Measurements from ENCODE around the gene FAM229A.

Gene FAM229A

DNA sequence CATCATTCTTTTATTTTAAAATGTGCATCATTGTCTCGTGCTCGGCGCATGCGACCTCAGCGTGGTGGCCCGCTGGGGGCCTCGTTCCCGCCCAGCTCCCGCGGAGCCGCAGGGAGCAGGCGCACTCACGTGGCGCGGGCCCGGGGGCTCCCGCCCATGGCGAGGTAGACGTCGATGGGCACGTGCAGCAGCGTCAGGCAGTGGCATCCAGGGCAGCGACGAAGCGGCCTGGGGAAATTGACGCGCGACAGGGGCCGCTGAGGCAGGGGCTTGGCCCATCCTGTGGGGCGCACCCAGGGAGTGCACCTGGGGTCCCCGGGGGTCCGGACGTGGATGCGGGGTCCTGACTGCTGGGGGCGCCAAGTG lies 994 bp downstream of the FAM229A start:
- TF ChIP-seq, protein P1, sequence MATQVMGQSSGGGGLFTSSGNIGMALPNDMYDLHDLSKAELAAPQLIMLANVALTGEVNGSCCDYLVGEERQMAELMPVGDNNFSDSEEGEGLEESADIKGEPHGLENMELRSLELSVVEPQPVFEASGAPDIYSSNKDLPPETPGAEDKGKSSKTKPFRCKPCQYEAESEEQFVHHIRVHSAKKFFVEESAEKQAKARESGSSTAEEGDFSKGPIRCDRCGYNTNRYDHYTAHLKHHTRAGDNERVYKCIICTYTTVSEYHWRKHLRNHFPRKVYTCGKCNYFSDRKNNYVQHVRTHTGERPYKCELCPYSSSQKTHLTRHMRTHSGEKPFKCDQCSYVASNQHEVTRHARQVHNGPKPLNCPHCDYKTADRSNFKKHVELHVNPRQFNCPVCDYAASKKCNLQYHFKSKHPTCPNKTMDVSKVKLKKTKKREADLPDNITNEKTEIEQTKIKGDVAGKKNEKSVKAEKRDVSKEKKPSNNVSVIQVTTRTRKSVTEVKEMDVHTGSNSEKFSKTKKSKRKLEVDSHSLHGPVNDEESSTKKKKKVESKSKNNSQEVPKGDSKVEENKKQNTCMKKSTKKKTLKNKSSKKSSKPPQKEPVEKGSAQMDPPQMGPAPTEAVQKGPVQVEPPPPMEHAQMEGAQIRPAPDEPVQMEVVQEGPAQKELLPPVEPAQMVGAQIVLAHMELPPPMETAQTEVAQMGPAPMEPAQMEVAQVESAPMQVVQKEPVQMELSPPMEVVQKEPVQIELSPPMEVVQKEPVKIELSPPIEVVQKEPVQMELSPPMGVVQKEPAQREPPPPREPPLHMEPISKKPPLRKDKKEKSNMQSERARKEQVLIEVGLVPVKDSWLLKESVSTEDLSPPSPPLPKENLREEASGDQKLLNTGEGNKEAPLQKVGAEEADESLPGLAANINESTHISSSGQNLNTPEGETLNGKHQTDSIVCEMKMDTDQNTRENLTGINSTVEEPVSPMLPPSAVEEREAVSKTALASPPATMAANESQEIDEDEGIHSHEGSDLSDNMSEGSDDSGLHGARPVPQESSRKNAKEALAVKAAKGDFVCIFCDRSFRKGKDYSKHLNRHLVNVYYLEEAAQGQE (IDR thresholded peaks at IDR 0.05; ENCODE audit: low read depth), result no peak
- TF ChIP-seq RAD21 (IDR thresholded peaks at IDR 0.05; ENCODE audit: low read depth) (no peak), FOXM1 (IDR thresholded peaks at IDR 0.05; ENCODE audit: borderline replicate concordance, low read depth) (no peak), NFIC (IDR thresholded peaks at IDR 0.05) (no peak)

DNA sequence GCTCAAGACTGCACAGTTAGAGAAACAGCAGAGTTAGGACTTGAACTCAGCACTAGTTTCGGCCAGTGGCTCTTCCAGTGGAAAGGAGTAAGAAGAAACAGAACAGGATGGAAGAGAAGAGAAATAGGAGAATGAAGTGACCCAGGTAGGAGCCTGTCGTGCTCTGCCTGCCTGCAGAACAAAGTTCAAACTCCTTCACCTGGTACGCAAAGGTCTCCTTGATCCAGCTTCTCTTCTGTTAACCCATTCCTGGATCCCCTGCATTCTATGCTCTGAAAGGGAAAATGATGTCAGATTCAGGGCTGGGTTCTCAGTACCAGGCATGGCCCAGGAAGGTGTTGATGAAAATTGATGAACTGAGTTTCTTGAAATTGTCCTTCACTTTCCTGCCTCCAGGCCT lies 3.9 kb downstream of the FAM229A start:
- TF ChIP-seq TAF1 (IDR thresholded peaks at IDR 0.05; ENCODE audit: low read depth), result no peak
- no peak for TF ChIP-seq YY1 (IDR thresholded peaks at IDR 0.05; ENCODE audit: low read depth)
- no peak for TF ChIP-seq EGR1 (IDR thresholded peaks at IDR 0.05)
- no peak for TF ChIP-seq CEBPB (IDR thresholded peaks at IDR 0.05)
- no peak for TF ChIP-seq NFIC (IDR thresholded peaks at IDR 0.05)
- TF ChIP-seq FOXM1 (IDR thresholded peaks at IDR 0.05; ENCODE audit: borderline replicate concordance, low read depth), result no peak
- no peak for TF ChIP-seq TCF12 (IDR thresholded peaks at IDR 0.05; ENCODE audit: low read depth)
- no peak for TF ChIP-seq RAD21 (IDR thresholded peaks at IDR 0.05; ENCODE audit: low read depth)
- no peak for TF ChIP-seq TEAD4 (IDR thresholded peaks at IDR 0.05)
- no peak for TF ChIP-seq CREB1 (IDR thresholded peaks at IDR 0.05; ENCODE audit: low read depth)
- TF ChIP-seq, protein P1 (IDR thresholded peaks at IDR 0.05; ENCODE audit: low read depth), result no peak
- TF ChIP-seq, protein P2, sequence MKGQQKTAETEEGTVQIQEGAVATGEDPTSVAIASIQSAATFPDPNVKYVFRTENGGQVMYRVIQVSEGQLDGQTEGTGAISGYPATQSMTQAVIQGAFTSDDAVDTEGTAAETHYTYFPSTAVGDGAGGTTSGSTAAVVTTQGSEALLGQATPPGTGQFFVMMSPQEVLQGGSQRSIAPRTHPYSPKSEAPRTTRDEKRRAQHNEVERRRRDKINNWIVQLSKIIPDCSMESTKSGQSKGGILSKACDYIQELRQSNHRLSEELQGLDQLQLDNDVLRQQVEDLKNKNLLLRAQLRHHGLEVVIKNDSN (IDR thresholded peaks at IDR 0.05), result no peak
- TF ChIP-seq, protein P3, sequence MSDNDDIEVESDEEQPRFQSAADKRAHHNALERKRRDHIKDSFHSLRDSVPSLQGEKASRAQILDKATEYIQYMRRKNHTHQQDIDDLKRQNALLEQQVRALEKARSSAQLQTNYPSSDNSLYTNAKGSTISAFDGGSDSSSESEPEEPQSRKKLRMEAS (IDR thresholded peaks at IDR 0.05), result no peak

DNA sequence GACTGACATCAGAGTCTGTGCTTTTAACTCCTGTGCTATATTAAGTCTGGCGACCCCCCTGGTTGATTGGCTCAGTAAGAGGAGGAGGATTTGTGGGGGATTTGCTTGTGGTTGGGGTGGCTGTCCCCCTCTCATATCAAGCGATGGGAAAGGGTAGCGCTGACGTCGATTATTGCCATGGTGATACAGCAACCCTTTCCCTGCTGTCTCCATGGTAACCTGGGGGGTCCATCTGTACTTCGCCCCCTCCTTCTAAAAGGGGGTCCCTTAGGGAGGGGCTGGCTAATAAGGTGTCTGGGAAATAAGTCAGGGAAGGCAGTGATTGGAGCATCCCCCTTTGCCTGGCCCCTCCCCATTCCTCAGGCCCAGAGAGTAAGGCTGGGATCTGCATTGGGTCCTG lies 4.7 kb downstream of the FAM229A start:
- TF ChIP-seq TCF12 (IDR thresholded peaks at IDR 0.05; ENCODE audit: low read depth), result no peak
- no peak for TF ChIP-seq NFIC (IDR thresholded peaks at IDR 0.05)
- TF ChIP-seq ZBTB7A (IDR thresholded peaks at IDR 0.05; ENCODE audit: low read depth), result no peak
- TF ChIP-seq CREB1 (IDR thresholded peaks at IDR 0.05; ENCODE audit: low read depth), result no peak
- TF ChIP-seq, protein P1 (IDR thresholded peaks at IDR 0.05; ENCODE audit: low read depth), result no peak
- TF ChIP-seq, protein P3 (IDR thresholded peaks at IDR 0.05), result no peak
- no peak for TF ChIP-seq YY1 (IDR thresholded peaks at IDR 0.05; ENCODE audit: low read depth)
- no peak for TF ChIP-seq CEBPB (IDR thresholded peaks at IDR 0.05)
- no peak for TF ChIP-seq RAD21 (IDR thresholded peaks at IDR 0.05; ENCODE audit: low read depth)
- TF ChIP-seq, protein P2 (IDR thresholded peaks at IDR 0.05), result no peak
- TF ChIP-seq EGR1 (IDR thresholded peaks at IDR 0.05), result no peak
- no peak for TF ChIP-seq EP300 (IDR thresholded peaks at IDR 0.05; ENCODE audit: borderline replicate concordance)
- TF ChIP-seq TEAD4 (IDR thresholded peaks at IDR 0.05), result no peak
- TF ChIP-seq TAF1 (IDR thresholded peaks at IDR 0.05; ENCODE audit: low read depth), result no peak
- TF ChIP-seq FOXM1 (IDR thresholded peaks at IDR 0.05; ENCODE audit: borderline replicate concordance, low read depth), result no peak

DNA sequence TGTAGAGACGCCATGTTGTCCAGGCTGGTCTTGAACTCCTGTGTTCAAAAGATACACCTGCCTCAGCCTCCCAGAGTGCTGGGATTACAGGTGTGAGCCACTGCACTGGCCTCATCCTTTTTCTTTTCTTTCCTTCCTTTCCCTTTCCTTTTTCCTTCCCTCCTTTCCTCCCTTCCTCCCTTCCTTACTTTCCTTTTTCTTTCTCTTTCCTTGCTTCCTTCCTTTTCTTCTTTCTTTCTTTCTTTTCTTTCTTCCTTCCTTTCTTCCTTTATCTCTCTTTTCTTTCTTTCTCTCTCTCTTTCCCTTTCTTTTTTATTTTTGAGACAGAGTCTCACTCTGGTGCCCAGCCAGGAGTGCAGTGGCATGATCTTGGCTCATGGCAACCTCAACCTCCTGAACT lies 5.8 kb downstream of the FAM229A start:
- TF ChIP-seq TCF12 (IDR thresholded peaks at IDR 0.05; ENCODE audit: low read depth) (no peak), CREB1 (IDR thresholded peaks at IDR 0.05; ENCODE audit: low read depth) (no peak), YY1 (IDR thresholded peaks at IDR 0.05; ENCODE audit: low read depth) (no peak), EP300 (IDR thresholded peaks at IDR 0.05; ENCODE audit: borderline replicate concordance) (no peak), RAD21 (IDR thresholded peaks at IDR 0.05; ENCODE audit: low read depth) (no peak), TAF1 (IDR thresholded peaks at IDR 0.05; ENCODE audit: low read depth) (no peak), EGR1 (IDR thresholded peaks at IDR 0.05) (no peak)
- TF ChIP-seq, protein P1 (IDR thresholded peaks at IDR 0.05; ENCODE audit: low read depth), result no peak
- TF ChIP-seq, protein P2 (IDR thresholded peaks at IDR 0.05), result no peak

Measured in Ishikawa (cell line).